CD4-positive, alpha-beta memory T cell (primary cell): ENCODE results near the gene RMC1. TPM values are rescaled to one million over a fixed set of nuclear protein-coding genes. Genes with fewer than 3 reads are reported as not detected.

Experiments
- CTCF ChIA-PET: fragments of 350-600 bp; sonication (Branson Sonifier 250); formaldehyde crosslinking; loops from one replicate; lab custom pipeline; 2021; ENCODE audit warnings: inconsistent platforms; ENCODE audit not compliant: partially characterized antibody; lab: Charles Lee
- POLR2A ChIA-PET: fragments of 350-600 bp; sonication (Branson Sonifier 250); formaldehyde crosslinking; loops from one replicate; lab custom pipeline; 2021; ENCODE audit not compliant: partially characterized antibody; lab: Charles Lee
- DNase-seq, 5 donors: peaks; one replicate each; pipeline versions ENCODE4 v3.0.0 to v3.0.0-alpha.2; 2020 to 2022; ENCODE audit warnings: mixed read lengths in 1 of 5
- H3K27ac ChIP-seq: one replicate; pipeline ENCODE4 v1.7.0; 2013; ENCODE audit warnings: low read depth, low read length
- H3K27me3 ChIP-seq: 2 replicates; pipeline ENCODE4 v1.7.0; 2013; ENCODE audit warnings: mild to moderate bottlenecking, low read length, moderate library complexity; ENCODE audit not compliant: insufficient read depth
- H3K36me3 ChIP-seq: 2 replicates; pipeline ENCODE4 v1.7.0; 2013; ENCODE audit warnings: mild to moderate bottlenecking, low read length, moderate library complexity; ENCODE audit not compliant: insufficient read depth
- H3K4me1 ChIP-seq: 2 replicates; pipeline ENCODE4 v1.7.0; 2013; ENCODE audit warnings: mild to moderate bottlenecking, low read length, moderate library complexity; ENCODE audit not compliant: insufficient read depth
- H3K4me3 ChIP-seq, 2 donors: one replicate each; pipeline ENCODE4 v1.7.0; 2013; ENCODE audit warnings: low read length in 2 of 2, mild to moderate bottlenecking in 1 of 2
- H3K9me3 ChIP-seq, 2 donors: one replicate each; pipeline ENCODE4 v1.7.0; 2013; ENCODE audit warnings: low read length in 2 of 2, control low read depth in 1 of 2; ENCODE audit not compliant: control insufficient read depth in 1 of 2
- H3K27ac Mint-ChIP-seq, 7 donors: one replicate each; pipeline ENCODE4 v1.8.0; 2020 to 2021; ENCODE audit warnings: mixed read lengths in 7 of 7, mild to moderate bottlenecking in 6 of 7, inconsistent platforms in 3 of 7, moderate library complexity in 3 of 7
- H3K27me3 Mint-ChIP-seq, 2 donors: one replicate each; pipeline ENCODE4 v1.8.0; 2020 to 2021; ENCODE audit warnings: mixed read lengths in 2 of 2
- H3K36me3 Mint-ChIP-seq, 2 donors: one replicate each; pipeline ENCODE4 v1.8.0; 2020 to 2021; ENCODE audit warnings: mixed read lengths in 2 of 2, inconsistent platforms in 1 of 2, mild to moderate bottlenecking in 1 of 2
- H3K4me1 Mint-ChIP-seq, 4 donors: one replicate each; pipeline ENCODE4 v1.8.0; 2020 to 2021; ENCODE audit warnings: mixed read lengths in 4 of 4, mild to moderate bottlenecking in 1 of 4
- H3K4me3 Mint-ChIP-seq, 8 donors: one replicate each; pipeline ENCODE4 v1.8.0; 2020 to 2021; ENCODE audit warnings: mixed read lengths in 8 of 8, mild to moderate bottlenecking in 7 of 8, moderate library complexity in 6 of 8, inconsistent platforms in 3 of 8
- H3K9me3 Mint-ChIP-seq, 8 donors: one replicate each; pipeline ENCODE4 v1.8.0; 2020 to 2021; ENCODE audit warnings: mixed read lengths in 8 of 8, mild to moderate bottlenecking in 5 of 8, inconsistent platforms in 3 of 8, moderate library complexity in 1 of 8
- intact Hi-C: fragments of 100-400 bp; cut with micrococcal nuclease; formaldehyde crosslinking; loops from one replicate; pipeline ENCODE4 v1.15.1; 2023
- polyA plus RNA-seq, 2 donors: library from polyadenylated mRNA; unstranded; fragments of 300-500 nt; fragmentation: Illumina TruSeq; gene quantifications; one replicate each; pipeline ENCODE4 v1.2.3, GENCODE V29; 2021
- total RNA-seq, 2 experiments: library from RNA; stranded (reverse); gene quantifications; one replicate each; pipeline ENCODE4 v1.2.3, GENCODE V29; 2021

The RMC1 gene
- total and polyA plus RNA-seq, 4 experiments from 2014 or later, result 42.7 to 56.6 (median 51.2) TPM

GRCh38 chr18:23572012-23572411 is 68.7 kb downstream of the RMC1 start:
- Mint-ChIP-seq H3K27ac (peak overlapping the region; percentile 10 to 89 (median 63)), H3K9me3 (no peaks in the 10 kb centered on the region), H3K4me1 (peaks cover 30 to 58% (median 44%) of the 10 kb centered on the region in 4 donors), H3K27me3 (no peaks in the 10 kb centered on the region), H3K4me3 (peak overlapping the region in 4 of 8 donors; percentile 13 to 48 (median 30)), H3K36me3 (peaks cover 38 to 53% of the 10 kb centered on the region in 2 donors)
- H3K4me3 ChIP-seq, result no peak overlapping the region
- ChIA-PET CTCF (interaction anchor here (1.3 to 4.3 kb wide), 5 partner anchors 9 to 57 kb away, joined by 3 to 24 read pairs (median 4); partner anchors contain the start of gene NPC1), POLR2A (interaction anchor here (1.3 to 3.7 kb wide), 3 partner anchors 9 to 14 kb away, joined by 6 to 23 read pairs (median 6); partner anchors contain the start of gene NPC1)
- no peaks in the 10 kb centered on the region for H3K27me3 ChIP-seq
- H3K9me3 ChIP-seq, result no peaks in the 10 kb centered on the region
- no peak for DNase-seq
- H3K36me3 ChIP-seq, result peaks cover 26% of the 10 kb centered on the region
- intact Hi-C loops, result no loop called here
- H3K27ac ChIP-seq, result no peak overlapping the region
- peaks cover 50% of the 10 kb centered on the region for H3K4me1 ChIP-seq

GRCh38 chr18:23572570-23572969 is 69.3 kb downstream of the RMC1 start:
- peak overlapping the region in 3 of 8 donors; percentile 30 to 41 (median 31) for H3K4me3 Mint-ChIP-seq
- no peaks in the 10 kb centered on the region for H3K9me3 ChIP-seq
- POLR2A ChIA-PET, result interaction anchor here (1.3 to 3.7 kb wide), 3 partner anchors 9 to 13 kb away, joined by 6 to 23 read pairs (median 6); partner anchors contain the start of gene NPC1
- no peak overlapping the region for H3K4me3 ChIP-seq
- H3K27ac ChIP-seq, result peak overlapping the region; percentile 34
- no peaks in the 10 kb centered on the region for H3K9me3 Mint-ChIP-seq
- H3K36me3 ChIP-seq, result peaks cover 20% of the 10 kb centered on the region
- H3K4me1 Mint-ChIP-seq, result peaks cover 30 to 58% (median 44%) of the 10 kb centered on the region in 4 donors
- peaks cover 34 to 47% of the 10 kb centered on the region in 2 donors for H3K36me3 Mint-ChIP-seq
- CTCF ChIA-PET, result interaction anchor here (1.3 to 4.3 kb wide), 3 partner anchors 13 to 56 kb away, joined by 3 to 24 read pairs (median 4); partner anchors contain the start of gene NPC1
- DNase-seq, result no peak
- peaks cover 50% of the 10 kb centered on the region for H3K4me1 ChIP-seq
- H3K27me3 ChIP-seq, result no peaks in the 10 kb centered on the region
- H3K27me3 Mint-ChIP-seq, result no peaks in the 10 kb centered on the region
- peak overlapping the region in 5 of 7 donors; percentile 20 to 89 (median 63) for H3K27ac Mint-ChIP-seq
- intact Hi-C loops, result no loop called here

GRCh38 chr18:23573020-23573419 is 69.7 kb downstream of the RMC1 start:
- Histone ChIP-seq H3K27ac (peak overlapping the region; percentile 34), H3K36me3 (peaks cover 19% of the 10 kb centered on the region), H3K27me3 (no peaks in the 10 kb centered on the region), H3K4me1 (peaks cover 50% of the 10 kb centered on the region), H3K4me3 (peak overlapping the region in 1 of 2 donors; percentile 4), H3K9me3 (no peaks in the 10 kb centered on the region)
- DNase-seq, result no peak
- Mint-ChIP-seq H3K4me3 (peak overlapping the region in 5 of 8 donors; percentile 37 to 80 (median 70)), H3K27me3 (no peaks in the 10 kb centered on the region), H3K27ac (peak overlapping the region in 6 of 7 donors; percentile 67 to 93 (median 84)), H3K4me1 (peaks cover 30 to 58% (median 44%) of the 10 kb centered on the region in 4 donors), H3K9me3 (no peaks in the 10 kb centered on the region), H3K36me3 (peaks cover 32 to 46% of the 10 kb centered on the region in 2 donors)
- intact Hi-C loops, result no loop called here
- ChIA-PET CTCF (interaction anchor here (1.3 to 4.3 kb wide), 3 partner anchors 12 to 56 kb away, joined by 3 to 24 read pairs (median 14); partner anchors contain the start of gene NPC1), POLR2A (interaction anchor here (1.3 to 3.7 kb wide), 4 partner anchors 9 to 57 kb away, joined by 6 to 23 read pairs (median 6); partner anchors contain the start of gene NPC1)

GRCh38 chr18:23573626-23574431 is 70.5 kb downstream of the RMC1 start:
- intact Hi-C loops, result loop anchor here (1.0 kb wide), 1 partner anchor 12 kb away; the partner anchor contains the start of gene NPC1
- H3K27me3 ChIP-seq, result no peaks in the 10 kb centered on the region
- peaks cover 13% of the 10 kb centered on the region for H3K36me3 ChIP-seq
- H3K27ac ChIP-seq, result peak overlapping the region; percentile 34
- peak overlapping the region in 1 of 2 donors; percentile 4 for H3K4me3 ChIP-seq
- Mint-ChIP-seq H3K27me3 (no peaks in the 10 kb centered on the region), H3K27ac (peak overlapping the region; percentile 67 to 93 (median 84)), H3K36me3 (peaks cover 28 to 41% of the 10 kb centered on the region in 2 donors), H3K4me1 (peaks cover 36 to 66% (median 50%) of the 10 kb centered on the region in 4 donors), H3K9me3 (no peaks in the 10 kb centered on the region), H3K4me3 (peak overlapping the region; percentile 37 to 80 (median 70))
- peak; percentile 23 to 65 (median 47) for DNase-seq
- H3K4me1 ChIP-seq, result peaks cover 56% of the 10 kb centered on the region
- POLR2A ChIA-PET, result interaction anchor here (0.7 to 3.7 kb wide), 7 partner anchors 8 to 71 kb away, joined by 3 to 23 read pairs (median 5); partner anchors contain the start of genes NPC1 and RMC1
- CTCF ChIA-PET, result interaction anchor here (0.9 to 3.7 kb wide), 3 partner anchors 12 to 75 kb away, joined by 4 to 14 read pairs (median 7); partner anchors contain the start of gene NPC1
- H3K9me3 ChIP-seq, result no peaks in the 10 kb centered on the region

- peak in 1 of 5 donors; percentile 3 for DNase-seq
- peak overlapping the region; percentile 34 for H3K27ac ChIP-seq
- H3K36me3 ChIP-seq, result peaks cover 10% of the 10 kb centered on the region
- Mint-ChIP-seq H3K27ac (peak overlapping the region; percentile 67 to 93 (median 84)), H3K4me3 (peak overlapping the region; percentile 51 to 80 (median 70)), H3K9me3 (no peaks in the 10 kb centered on the region), H3K36me3 (peaks cover 26 to 42% of the 10 kb centered on the region in 2 donors), H3K27me3 (no peaks in the 10 kb centered on the region), H3K4me1 (peaks cover 41 to 73% (median 57%) of the 10 kb centered on the region in 4 donors)
- intact Hi-C loops, result loop anchor here (1.0 kb wide), 1 partner anchor 12 kb away; the partner anchor contains the start of gene NPC1
- peaks cover 56% of the 10 kb centered on the region for H3K4me1 ChIP-seq
- H3K27me3 ChIP-seq, result no peaks in the 10 kb centered on the region
- peak overlapping the region in 1 of 2 donors; percentile 4 for H3K4me3 ChIP-seq
- H3K9me3 ChIP-seq, result no peaks in the 10 kb centered on the region
- ChIA-PET CTCF (interaction anchor here (0.9 to 3.7 kb wide), 4 partner anchors 11 to 90 kb away, joined by 4 to 14 read pairs (median 6); partner anchors contain the start of gene NPC1), POLR2A (interaction anchor here (1.4 to 3.7 kb wide), 4 partner anchors 7 to 59 kb away, joined by 4 to 23 read pairs (median 12); partner anchors contain the start of gene NPC1)
Observed at GRCh38 chr18:23574611-23575308, 71.4 kb downstream of the RMC1 start.

GRCh38 chr18:23575309-23575651 is 72.0 kb downstream of the RMC1 start:
- no peak for DNase-seq
- H3K27ac ChIP-seq, result peak overlapping the region; percentile 34
- H3K27me3 Mint-ChIP-seq, result no peaks in the 10 kb centered on the region
- peaks cover 7% of the 10 kb centered on the region for H3K36me3 ChIP-seq
- H3K9me3 Mint-ChIP-seq, result no peaks in the 10 kb centered on the region
- H3K27me3 ChIP-seq, result no peaks in the 10 kb centered on the region
- peak overlapping the region; percentile 67 to 93 (median 84) for H3K27ac Mint-ChIP-seq
- peaks cover 61% of the 10 kb centered on the region for H3K4me1 ChIP-seq
- H3K36me3 Mint-ChIP-seq, result peaks cover 25 to 42% of the 10 kb centered on the region in 2 donors
- POLR2A ChIA-PET, result interaction anchor here (3.2 kb wide), 1 partner anchor 10 kb away, joined by 19 read pairs; the partner anchor contains the start of gene NPC1
- peaks cover 45 to 74% (median 61%) of the 10 kb centered on the region in 4 donors for H3K4me1 Mint-ChIP-seq
- no peak overlapping the region for H3K4me3 ChIP-seq
- intact Hi-C loops, result no loop called here
- peak overlapping the region in 6 of 8 donors; percentile 32 to 78 (median 65) for H3K4me3 Mint-ChIP-seq
- H3K9me3 ChIP-seq, result no peaks in the 10 kb centered on the region
- CTCF ChIA-PET, result interaction anchor here (1.0 to 3.7 kb wide), 2 partner anchors 10 to 91 kb away, joined by 4 to 14 read pairs; partner anchors contain the start of gene NPC1
